Mucosa of rectum (tissue), 2 donors: ENCODE measurements around the gene CREB3L1.

Experiments used
- H3K27ac ChIP-seq, 2 donors: one replicate each; pipeline ENCODE4 v1.7.0; 2013; ENCODE audit warnings: inconsistent platforms in 2 of 2, low read depth in 2 of 2, low read length in 2 of 2
- H3K27me3 ChIP-seq, 2 donors: one replicate each; pipeline ENCODE4 v1.7.0; 2013; ENCODE audit warnings: low read length in 2 of 2; ENCODE audit not compliant: control insufficient read depth in 2 of 2, insufficient read depth in 2 of 2
- H3K36me3 ChIP-seq, 2 donors: one replicate each; pipeline ENCODE4 v1.7.0; 2013; ENCODE audit warnings: low read length in 2 of 2; ENCODE audit not compliant: control insufficient read depth in 2 of 2, insufficient read depth in 2 of 2
- H3K4me1 ChIP-seq, 2 donors: one replicate each; pipeline ENCODE4 v1.7.0; 2013; ENCODE audit warnings: low read length in 2 of 2, mild to moderate bottlenecking in 1 of 2; ENCODE audit not compliant: control insufficient read depth in 2 of 2, insufficient read depth in 2 of 2
- H3K4me3 ChIP-seq, 2 donors: one replicate each; pipeline ENCODE4 v1.7.0; 2013; ENCODE audit warnings: low read length in 2 of 2
- H3K9ac ChIP-seq, 2 donors: one replicate each; pipeline ENCODE4 v1.7.0; 2013; ENCODE audit warnings: low read length in 2 of 2, low read depth in 1 of 2, mild to moderate bottlenecking in 1 of 2
- H3K9me3 ChIP-seq, 2 donors: one replicate each; pipeline ENCODE4 v1.7.0; 2013; ENCODE audit warnings: low read length in 2 of 2; ENCODE audit not compliant: control insufficient read depth in 2 of 2
- donor health status: healthy.
- donor health status: Normal muscosa, but diverticular disease.

CREB3L1 gene

GRCh38 chr11:46239801-46240061 is 37.7 kb upstream of the CREB3L1 start:
- Histone ChIP-seq H3K36me3 (no peaks in the 10 kb centered on the region), H3K4me1 (peaks cover 28 to 30% of the 10 kb centered on the region in 2 donors), H3K4me3 (no peak overlapping the region), H3K27ac (no peak overlapping the region), H3K9ac (no peak overlapping the region), H3K9me3 (no peaks in the 10 kb centered on the region), H3K27me3 (peaks cover 10 to 13% of the 10 kb centered on the region in 2 donors)

DNA sequence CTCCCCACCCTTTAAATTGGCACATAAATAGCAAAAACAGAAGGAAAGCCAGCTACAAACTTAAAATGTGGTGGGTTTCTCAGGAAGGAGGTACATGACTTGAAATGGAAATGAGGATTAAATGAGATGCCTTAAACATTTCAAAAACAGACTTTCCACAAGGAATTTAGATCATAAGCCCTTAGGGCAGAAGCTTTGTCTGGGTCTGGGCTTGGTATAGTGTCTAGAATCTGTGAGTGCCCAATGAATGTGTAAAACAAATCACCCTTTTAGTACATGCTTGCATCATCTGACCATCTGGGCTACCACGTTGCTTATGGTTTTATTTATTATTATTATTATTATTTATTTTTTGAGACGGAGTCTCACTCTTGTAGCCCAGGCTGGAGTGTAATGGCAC is 37.1 kb upstream of the CREB3L1 start:
- Histone ChIP-seq H3K4me1 (peaks cover 28 to 30% of the 10 kb centered on the region in 2 donors), H3K36me3 (no peaks in the 10 kb centered on the region), H3K4me3 (no peak overlapping the region), H3K27ac (no peak overlapping the region), H3K27me3 (peaks cover 10 to 13% of the 10 kb centered on the region in 2 donors), H3K9ac (no peak overlapping the region), H3K9me3 (no peaks in the 10 kb centered on the region)

DNA sequence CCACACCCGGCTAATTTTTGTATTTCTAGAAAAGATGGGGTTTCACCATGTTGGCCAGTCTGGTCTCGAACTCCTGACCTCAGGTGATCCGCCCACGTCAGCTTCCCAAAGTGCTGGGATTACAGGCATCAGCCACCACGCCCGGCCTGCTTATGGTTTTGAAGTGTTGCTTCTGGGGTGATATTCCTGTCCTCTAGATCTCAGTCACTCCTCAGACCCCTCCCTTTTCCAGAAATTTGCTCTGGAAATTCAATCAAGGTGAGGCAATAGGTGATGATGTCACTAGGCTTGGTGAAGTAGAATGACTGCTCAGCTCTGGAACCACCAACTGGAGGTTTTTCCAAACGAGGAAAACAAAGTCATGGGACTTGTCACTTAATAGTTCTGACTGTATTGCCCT is 36.6 kb upstream of the CREB3L1 start:
- H3K4me3 ChIP-seq, result no peak overlapping the region
- no peak overlapping the region for H3K9ac ChIP-seq
- H3K4me1 ChIP-seq, result peaks cover 28 to 30% of the 10 kb centered on the region in 2 donors
- H3K9me3 ChIP-seq, result no peaks in the 10 kb centered on the region
- no peak overlapping the region for H3K27ac ChIP-seq
- H3K27me3 ChIP-seq, result peaks cover 10 to 13% of the 10 kb centered on the region in 2 donors
- H3K36me3 ChIP-seq, result no peaks in the 10 kb centered on the region

GRCh38 chr11:46242041-46242951 is 35.2 kb upstream of the CREB3L1 start:
- Histone ChIP-seq H3K4me1 (peaks cover 26% of the 10 kb centered on the region in 2 donors), H3K9ac (peak overlapping the region; percentile 69 to 85), H3K36me3 (no peaks in the 10 kb centered on the region), H3K4me3 (peak overlapping the region; percentile 82 to 87), H3K27me3 (peaks cover 4 to 9% of the 10 kb centered on the region in 2 donors), H3K9me3 (no peaks in the 10 kb centered on the region), H3K27ac (peak overlapping the region; percentile 63 to 72)

- H3K27ac ChIP-seq, result peak overlapping the region; percentile 63 to 72
- no peaks in the 10 kb centered on the region for H3K9me3 ChIP-seq
- peak overlapping the region; percentile 69 to 85 for H3K9ac ChIP-seq
- H3K36me3 ChIP-seq, result no peaks in the 10 kb centered on the region
- peaks cover 4 to 6% of the 10 kb centered on the region in 2 donors for H3K27me3 ChIP-seq
- H3K4me3 ChIP-seq, result peak overlapping the region; percentile 82 to 87
- H3K4me1 ChIP-seq, result peaks cover 21 to 22% of the 10 kb centered on the region in 2 donors
These were observed 34.3 kb upstream of the CREB3L1 start for GRCh38 chr11:46242952-46243795.

GRCh38 chr11:46243796-46244109 is 33.7 kb upstream of the CREB3L1 start:
- H3K9ac ChIP-seq, result peak overlapping the region; percentile 69 to 77
- H3K9me3 ChIP-seq, result no peaks in the 10 kb centered on the region
- peak overlapping the region; percentile 48 to 72 for H3K27ac ChIP-seq
- no peaks in the 10 kb centered on the region for H3K36me3 ChIP-seq
- peak overlapping the region; percentile 82 to 87 for H3K4me3 ChIP-seq
- peaks cover 16 to 22% of the 10 kb centered on the region in 2 donors for H3K4me1 ChIP-seq
- peaks cover under 1 to 2% of the 10 kb centered on the region in 2 donors for H3K27me3 ChIP-seq

- no peaks in the 10 kb centered on the region for H3K36me3 ChIP-seq
- H3K4me3 ChIP-seq, result no peak overlapping the region
- no peak overlapping the region for H3K9ac ChIP-seq
- H3K27ac ChIP-seq, result no peak overlapping the region
- H3K4me1 ChIP-seq, result peaks cover 22 to 39% of the 10 kb centered on the region in 2 donors
- H3K27me3 ChIP-seq, result no peaks in the 10 kb centered on the region
- H3K9me3 ChIP-seq, result no peaks in the 10 kb centered on the region
These were observed 30.9 kb upstream of the CREB3L1 start for GRCh38 chr11:46246521-46246920.

- H3K36me3 ChIP-seq, result no peaks in the 10 kb centered on the region
- H3K9ac ChIP-seq, result no peak overlapping the region
- no peak overlapping the region for H3K27ac ChIP-seq
- no peaks in the 10 kb centered on the region for H3K9me3 ChIP-seq
- H3K4me3 ChIP-seq, result no peak overlapping the region
- no peaks in the 10 kb centered on the region for H3K27me3 ChIP-seq
- H3K4me1 ChIP-seq, result peaks cover 27 to 44% of the 10 kb centered on the region in 2 donors
These were observed 30.4 kb upstream of the CREB3L1 start for GRCh38 chr11:46247090-46247489.

DNA sequence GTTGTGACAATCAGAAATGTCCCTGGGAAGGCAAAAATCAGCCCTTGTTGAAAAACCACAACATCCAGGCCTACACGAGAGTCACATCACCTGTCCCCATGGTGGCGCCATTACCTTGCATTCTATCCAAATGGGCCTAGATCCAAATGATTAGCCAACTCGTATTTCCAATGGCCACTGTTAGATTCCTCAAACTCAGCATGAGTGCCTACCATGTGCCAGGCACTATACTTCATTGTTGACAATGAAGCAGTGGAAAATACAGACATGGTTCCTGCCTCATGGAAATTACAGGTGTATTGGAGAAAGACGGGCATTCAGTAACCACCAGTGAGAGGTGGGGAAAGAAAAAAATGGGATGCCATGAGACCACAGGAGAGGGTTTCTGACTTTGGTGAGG is 29.8 kb upstream of the CREB3L1 start:
- H3K36me3 ChIP-seq, result no peaks in the 10 kb centered on the region
- no peak overlapping the region for H3K4me3 ChIP-seq
- H3K9me3 ChIP-seq, result no peaks in the 10 kb centered on the region
- peaks cover 29 to 49% of the 10 kb centered on the region in 2 donors for H3K4me1 ChIP-seq
- no peaks in the 10 kb centered on the region for H3K27me3 ChIP-seq
- no peak overlapping the region for H3K9ac ChIP-seq
- H3K27ac ChIP-seq, result no peak overlapping the region
